Stomach (tissue), 9 donors: ENCODE measurements around the gene SGPP2. TPM values are rescaled to one million over a fixed set of nuclear protein-coding genes. Genes with fewer than 3 reads are reported as not detected.
A peak's percentile ranks its signal among the peaks of the same experiment; 100 is the strongest.

Experiments
- DNase-seq, 2 donors: peaks; one replicate each; pipeline versions ENCODE4 v3.0.0 to v3.0.0-alpha.2; 2013 to 2019
- H3K27ac ChIP-seq, 5 donors: fragments of 200-600 bp in 4 of 5; sonication (generic) in 4 of 5; one replicate each; pipeline ENCODE4 v1.5.1; 2013 to 2019; ENCODE audit warnings: mild to moderate bottlenecking in 1 of 5, moderate library complexity in 1 of 5
- H3K27me3 ChIP-seq, 3 donors: fragments of 200-600 bp; sonication (generic); one replicate each; pipeline ENCODE4 v1.5.1; 2017 to 2019; ENCODE audit warnings: mixed run types in 1 of 3
- H3K36me3 ChIP-seq, 4 donors: fragments of 200-600 bp; sonication (generic); 1 replicate in 3 of 4; 2 replicates in 1 of 4; pipeline ENCODE4 v1.5.1; 2016 to 2019
- H3K4me1 ChIP-seq, 4 donors: fragments of 200-600 bp; sonication (generic); one replicate each; pipeline ENCODE4 v1.5.1; 2016 to 2019
- H3K4me3 ChIP-seq, 4 donors: fragments of 200-600 bp; sonication (generic) in 3 of 4; one replicate each; pipeline ENCODE4 v1.5.1; 2016 to 2019; ENCODE audit warnings: mild to moderate bottlenecking in 1 of 4
- H3K9me3 ChIP-seq, 4 donors: fragments of 200-600 bp; sonication (generic); one replicate each; pipeline ENCODE4 v1.5.1; 2016 to 2019
- CTCF ChIP-seq, 7 experiments: fragments of 450-650 bp in 4 of 7; fragments of 200-600 bp in 3 of 7; sonication (generic) in 3 of 7; IDR thresholded peaks; one replicate each; pipeline ENCODE4 v1.5.1; 2016 to 2019; ENCODE audit warnings: antibody characterized with exemption in 7 of 7, control low read depth in 2 of 7, mild to moderate bottlenecking in 1 of 7
- EP300 ChIP-seq: sonication (generic); formaldehyde crosslinking; IDR thresholded peaks from one replicate; pipeline ENCODE4 v1.6.1; 2017; ENCODE audit warnings: antibody characterized with exemption
- POLR2A ChIP-seq, 4 donors: fragments of 450-650 bp; IDR thresholded peaks; one replicate each; pipeline ENCODE4 v1.6.1; 2016; ENCODE audit warnings: antibody characterized with exemption in 4 of 4, control low read depth in 2 of 4, mild to moderate bottlenecking in 1 of 4, moderate library complexity in 1 of 4
- POLR2AphosphoS5 ChIP-seq, 3 donors: sonication (generic); formaldehyde crosslinking; IDR thresholded peaks; one replicate each; pipeline ENCODE4 v1.6.1; 2016; ENCODE audit warnings: antibody characterized with exemption in 3 of 3
- WGBS, 5 donors: extraction: QIAGEN DNeasy Blood & Tissue Kit in 3 of 5; methylation state at CpG; one replicate each; pipeline versions ENCODE4 v1.1.5 to v1.1.7; 2013 to 2018; 5-methylcytosine and 5-hydroxymethylcytosine counted together
- intact Hi-C: fragments of 100-400 bp; cut with DNase I; formaldehyde crosslinking; loops from one replicate; pipeline ENCODE4 v1.15.1; 2023; ENCODE audit warnings: low total_unique reads
- polyA plus RNA-seq, 3 donors: library from polyadenylated mRNA; stranded (reverse); fragments of 200-250 nt; gene quantifications; one replicate each; pipeline ENCODE4 v1.2.3, GENCODE V29; 2013
- total RNA-seq, 5 donors: library from RNA; depleted of rRNA; stranded (reverse); fragments of >200 nt; gene quantifications; one replicate each; pipeline versions ENCODE4 v1.1.0 to v1.2.3, GENCODE V29; 2014 to 2016
- donor health status: healthy with polysubstance abuse.
- donor health status: Bipolar disorder and iron deficiency.
- donor health status: healthy.

Gene SGPP2
- total and polyA plus RNA-seq, 8 donors = 1.7 to 50.4 (median 21.0) TPM

GRCh38 chr2:222430071-222430470 is 5.7 kb downstream of the SGPP2 start:
- intact Hi-C loops = no loop called here
- 82 to 96% (median 91%) methylated on average over 3 of the region's 3 CpGs for WGBS, 5 donors
- peaks cover 0 to 9% (median 5%) of the 10 kb centered on the region in 3 donors for H3K27me3 ChIP-seq
- TF ChIP-seq POLR2A (IDR thresholded peaks at IDR 0.05) (no peak), CTCF (IDR thresholded peaks at IDR 0.05) (no peak), EP300 (no peak), POLR2AphosphoS5 (IDR thresholded peaks at IDR 0.05) (no peak)
- DNase-seq = no peak
- H3K36me3 ChIP-seq = no peaks in the 10 kb centered on the region
- no peak overlapping the region for H3K4me3 ChIP-seq
- no peaks in the 10 kb centered on the region for H3K9me3 ChIP-seq
- H3K4me1 ChIP-seq = peaks cover under 1 to 22% (median 13%) of the 10 kb centered on the region in 4 donors
- H3K27ac ChIP-seq = no peak overlapping the region

GRCh38 chr2:222430681-222431080 is 6.3 kb downstream of the SGPP2 start:
- Histone ChIP-seq H3K36me3 (no peaks in the 10 kb centered on the region), H3K27ac (peak overlapping the region in 1 of 5 donors; percentile 88), H3K4me1 (peaks cover 0 to 16% (median 8%) of the 10 kb centered on the region in 4 donors), H3K27me3 (peaks cover 0 to 3% (median 0%) of the 10 kb centered on the region in 3 donors), H3K4me3 (no peak overlapping the region), H3K9me3 (no peaks in the 10 kb centered on the region)
- TF ChIP-seq POLR2AphosphoS5 (IDR thresholded peaks at IDR 0.05) (no peak), POLR2A (IDR thresholded peaks at IDR 0.05) (no peak), CTCF (IDR thresholded peaks at IDR 0.05) (no peak), EP300 (no peak)
- no peak for DNase-seq
- intact Hi-C loops = no loop called here

GRCh38 chr2:222431869-222432268 is 7.5 kb downstream of the SGPP2 start:
- DNase-seq = no peak
- Histone ChIP-seq H3K27ac (peak overlapping the region in 1 of 5 donors; percentile 88), H3K36me3 (no peaks in the 10 kb centered on the region), H3K4me3 (no peak overlapping the region), H3K4me1 (peaks cover 0 to 15% (median 8%) of the 10 kb centered on the region in 4 donors), H3K9me3 (no peaks in the 10 kb centered on the region), H3K27me3 (no peaks in the 10 kb centered on the region)
- 38 to 51% (median 50%) methylated on average over 3 of the region's 3 CpGs for WGBS, 5 donors
- intact Hi-C loops = no loop called here
- no peak for TF ChIP-seq POLR2A (IDR thresholded peaks at IDR 0.05)
- no peak for TF ChIP-seq CTCF (IDR thresholded peaks at IDR 0.05)
- TF ChIP-seq EP300 = no peak
- TF ChIP-seq POLR2AphosphoS5 (IDR thresholded peaks at IDR 0.05) = no peak

- no peak overlapping the region for H3K4me3 ChIP-seq
- H3K27me3 ChIP-seq = no peaks in the 10 kb centered on the region
- peak in 1 of 2 donors; percentile 63 for DNase-seq
- WGBS, 5 donors = 31 to 57% (median 39%) methylated on average over 9 of the region's 9 CpGs
- peaks cover 0 to 15% (median 2%) of the 10 kb centered on the region in 4 donors for H3K4me1 ChIP-seq
- TF ChIP-seq POLR2AphosphoS5 (IDR thresholded peaks at IDR 0.05) (no peak), CTCF (IDR thresholded peaks at IDR 0.05) (no peak), POLR2A (IDR thresholded peaks at IDR 0.05) (no peak), EP300 (no peak)
- H3K36me3 ChIP-seq = no peaks in the 10 kb centered on the region
- H3K9me3 ChIP-seq = no peaks in the 10 kb centered on the region
- peak overlapping the region; percentile 57 to 88 (median 69) for H3K27ac ChIP-seq
- intact Hi-C loops = no loop called here
Observed at GRCh38 chr2:222433332-222434173, 9.2 kb downstream of the SGPP2 start.
